Activated CD4-positive, alpha-beta T cell treated with anti-CD3 and anti-CD28 coated beads, Interleukin-2, amount 50 U/mL, for 16 hours (primary cell): Measurements from ENCODE around the gene ZFX.
A peak's percentile ranks its signal among the peaks of the same experiment; 100 is the strongest.
"Not testable (repeated sequence)": the region's sequence is repeated elsewhere in the genome, so short reads cannot be mapped to it uniquely, and the experiment has no call there.

ENCODE experiments used
- DNase-seq: peaks from one replicate; pipeline ENCODE4 v3.0.0-alpha.2; 2020

Gene ZFX

DNA sequence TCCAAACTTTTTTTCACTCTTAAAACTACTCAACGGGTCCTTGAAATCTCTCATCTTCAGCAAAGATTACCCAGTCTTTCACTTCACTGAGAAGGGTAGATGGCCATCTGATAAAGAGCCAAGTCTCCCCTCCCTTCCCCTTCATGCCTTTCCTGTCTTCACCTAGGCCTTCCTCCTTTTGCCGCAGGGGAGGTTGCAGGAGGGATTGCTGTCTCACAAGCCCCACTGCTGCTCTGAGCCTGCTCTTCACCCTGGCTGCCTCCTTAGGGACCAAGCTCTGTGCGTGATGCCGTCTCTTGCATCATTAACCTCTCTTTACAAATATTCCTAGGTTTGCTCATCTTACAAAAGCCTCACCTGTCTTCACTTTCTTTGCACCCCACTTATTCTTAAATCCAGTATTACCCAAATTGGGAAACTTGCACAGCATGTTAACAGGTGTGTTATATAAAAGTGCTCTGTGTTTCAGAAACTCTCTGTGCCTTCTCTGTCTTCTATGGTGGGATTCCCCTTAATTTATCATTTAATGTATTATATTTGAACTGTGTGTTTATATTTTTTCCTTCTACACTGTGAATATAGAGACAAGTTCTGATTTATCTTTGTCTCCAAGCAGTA is 3.8 kb downstream of the ZFX start:
- no peak for DNase-seq

DNA sequence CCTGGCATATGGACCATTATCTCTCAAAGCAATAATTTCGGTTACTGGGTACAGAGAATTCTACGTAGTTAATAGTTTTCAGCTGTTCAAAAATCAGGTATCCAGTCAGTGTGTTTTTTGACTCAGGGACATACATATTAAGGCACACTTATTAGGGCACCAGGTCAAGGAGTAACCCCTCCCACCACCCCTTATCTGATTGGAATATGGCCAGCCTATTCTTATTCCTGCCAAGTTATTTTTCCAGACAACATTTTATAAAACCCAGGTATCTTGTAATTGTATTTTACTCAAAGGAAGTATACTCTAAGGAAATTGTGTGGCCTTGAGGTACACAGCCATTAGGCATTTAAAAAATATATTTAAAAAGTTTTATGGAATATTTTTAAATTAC is 4.3 kb downstream of the ZFX start:
- DNase-seq, result no peak

DNA sequence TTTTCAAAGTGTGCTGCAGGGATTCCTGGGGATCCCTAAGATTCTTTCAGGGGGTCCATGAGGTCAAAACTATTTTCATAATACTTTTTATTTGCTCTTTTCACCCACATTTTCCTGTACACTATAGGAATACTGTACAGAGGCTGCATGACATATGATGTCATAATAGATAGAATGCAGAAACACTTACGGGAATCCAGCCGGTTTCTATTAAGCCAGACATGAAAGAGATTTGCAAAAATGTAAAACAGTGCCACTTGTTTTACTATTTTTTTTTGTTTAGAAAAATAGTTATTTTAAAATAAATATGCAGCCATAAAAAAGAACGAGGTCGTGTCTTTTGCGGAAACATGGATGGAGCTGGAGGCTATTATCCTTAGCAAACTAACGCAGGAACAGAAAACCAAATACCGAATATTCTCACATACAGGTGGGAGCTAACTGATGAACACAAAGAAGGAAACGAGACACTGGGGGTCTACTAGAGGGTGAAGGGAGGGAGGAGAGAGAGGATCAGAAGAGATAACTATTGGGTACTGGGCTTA is 5.0 kb downstream of the ZFX start:
- DNase-seq, result no peak

DNA sequence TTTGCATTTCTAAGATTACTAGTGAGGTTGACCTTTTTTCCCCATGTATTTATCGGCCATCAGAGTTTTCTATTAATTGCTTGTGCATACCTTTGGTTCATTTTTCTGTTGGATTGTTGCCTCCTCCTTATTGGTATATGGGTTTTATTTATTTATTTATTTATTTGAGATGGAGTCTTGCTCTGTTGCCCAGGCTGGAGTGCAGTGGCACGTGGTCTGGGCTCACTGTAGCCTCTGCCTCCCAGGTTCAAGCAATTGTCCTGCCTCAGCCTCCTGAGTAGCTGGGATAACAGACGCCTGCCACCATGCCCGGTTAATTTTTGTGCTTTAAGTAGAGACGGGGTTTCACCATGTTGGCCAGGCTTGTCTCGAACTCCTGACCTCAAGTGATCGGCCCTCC is 6.2 kb downstream of the ZFX start:
- DNase-seq, result not testable (repeated sequence)

DNA sequence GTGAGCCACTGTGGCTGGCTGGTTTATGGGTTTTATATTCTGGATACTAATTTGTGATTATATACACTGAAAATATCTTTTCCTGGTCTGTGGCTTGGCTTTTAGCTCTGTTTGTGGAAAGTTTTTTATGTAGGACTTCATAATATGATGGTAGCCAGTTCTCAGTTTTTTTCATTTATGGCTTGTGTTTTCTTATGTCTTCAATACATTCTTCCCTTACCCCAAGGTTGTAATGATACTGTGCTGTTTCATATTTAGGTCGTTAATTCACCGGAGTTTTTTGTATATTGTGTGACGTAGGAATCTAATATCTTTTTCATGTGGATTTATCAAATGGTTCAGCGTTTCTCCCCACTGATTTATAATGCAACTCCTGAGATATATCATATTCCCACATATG is 6.6 kb downstream of the ZFX start:
- no peak for DNase-seq

DNA sequence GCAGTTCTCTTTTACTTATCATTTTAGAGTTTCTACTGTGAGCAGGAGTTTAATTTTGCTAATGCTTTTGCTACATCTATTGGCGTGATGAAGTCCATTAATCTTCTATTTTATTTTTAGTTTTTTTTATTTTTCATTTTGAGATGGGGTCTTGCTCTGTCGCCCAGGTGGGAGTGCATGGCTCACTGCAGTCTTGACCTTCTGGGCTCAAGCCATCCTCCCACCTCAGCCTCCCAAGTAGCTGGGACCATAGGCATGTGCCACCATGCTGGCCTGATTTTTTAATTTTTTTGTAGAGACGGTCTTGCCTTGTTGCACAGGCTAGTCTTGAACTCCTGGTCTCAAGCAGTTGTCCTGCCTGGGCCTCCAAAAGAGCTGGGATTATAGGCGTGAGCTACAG is 9.4 kb downstream of the ZFX start:
- DNase-seq, result no peak

DNA sequence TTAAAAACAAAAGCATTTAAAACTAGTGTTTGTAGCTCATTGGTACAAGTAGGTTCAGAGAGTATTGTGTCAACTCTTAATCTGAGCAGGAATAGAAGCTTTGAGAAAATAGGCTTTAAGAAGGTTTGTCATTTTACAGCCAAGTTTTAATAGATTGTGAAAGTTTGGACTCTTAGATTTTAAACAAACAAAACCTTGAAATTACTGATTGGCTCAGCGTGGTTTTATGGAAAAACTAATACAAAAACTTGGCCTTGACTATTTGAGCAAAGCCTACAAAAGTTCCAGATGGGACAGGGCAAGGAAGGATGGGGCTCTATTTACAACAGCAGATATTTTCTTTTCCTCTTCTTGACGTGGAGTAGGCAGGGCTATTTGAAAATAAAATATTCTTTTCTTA is 16.5 kb downstream of the ZFX start:
- DNase-seq, result no peak

DNA sequence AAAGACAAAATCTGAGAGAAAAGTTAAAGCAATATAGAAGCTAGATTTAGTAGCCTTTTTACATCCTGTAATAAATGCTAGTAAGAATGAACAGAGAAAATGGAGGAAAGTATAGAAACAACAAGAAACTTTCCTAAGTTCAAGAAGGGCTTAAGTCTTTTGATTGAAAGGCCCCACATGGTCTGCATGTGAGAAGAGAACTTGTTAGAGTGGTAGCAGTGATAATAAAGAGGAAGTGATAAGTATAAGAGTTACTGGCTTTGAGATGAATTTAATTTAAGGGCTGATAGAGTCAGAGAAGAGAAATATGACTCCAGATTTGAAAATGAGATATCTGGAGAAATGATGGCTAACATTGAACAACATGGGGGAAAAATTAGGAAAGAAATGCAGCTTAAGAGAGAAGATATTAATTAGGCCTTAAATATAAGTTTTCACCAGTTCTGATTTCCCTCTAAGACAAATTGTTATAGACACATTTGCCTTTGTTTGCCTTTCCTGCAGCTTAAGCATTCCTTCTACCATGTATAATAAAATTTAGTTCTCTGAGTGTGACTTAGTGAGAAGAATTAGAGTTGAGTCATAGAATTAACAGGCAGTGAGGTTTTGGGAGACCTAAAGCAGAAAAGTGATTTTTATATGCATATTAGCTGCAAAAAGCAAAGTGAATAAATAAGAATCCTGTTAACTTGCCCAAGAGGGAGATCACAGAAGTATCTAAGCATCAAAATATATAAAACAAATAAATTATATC is 18.4 kb downstream of the ZFX start:
- no peak for DNase-seq

DNA sequence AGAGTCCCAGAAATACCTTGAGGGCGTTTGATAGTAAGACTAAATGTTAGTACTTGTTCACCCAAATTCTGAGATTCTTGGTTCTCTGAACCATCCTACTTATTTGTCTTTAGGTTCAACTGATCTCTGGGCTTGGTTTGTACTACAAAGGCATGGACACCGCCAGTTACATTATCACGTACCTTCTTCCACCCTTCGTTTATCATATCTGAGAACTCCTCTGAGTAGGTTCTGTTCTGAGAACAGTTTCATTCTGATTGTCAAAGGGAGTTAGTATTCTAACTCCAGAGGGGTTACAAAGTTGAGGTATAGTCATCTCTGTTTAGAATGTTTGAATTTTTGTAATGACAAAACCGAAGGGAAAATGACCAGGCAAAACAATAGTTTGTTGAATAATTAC is 19.3 kb downstream of the ZFX start:
- DNase-seq, result peak; percentile 86

DNA sequence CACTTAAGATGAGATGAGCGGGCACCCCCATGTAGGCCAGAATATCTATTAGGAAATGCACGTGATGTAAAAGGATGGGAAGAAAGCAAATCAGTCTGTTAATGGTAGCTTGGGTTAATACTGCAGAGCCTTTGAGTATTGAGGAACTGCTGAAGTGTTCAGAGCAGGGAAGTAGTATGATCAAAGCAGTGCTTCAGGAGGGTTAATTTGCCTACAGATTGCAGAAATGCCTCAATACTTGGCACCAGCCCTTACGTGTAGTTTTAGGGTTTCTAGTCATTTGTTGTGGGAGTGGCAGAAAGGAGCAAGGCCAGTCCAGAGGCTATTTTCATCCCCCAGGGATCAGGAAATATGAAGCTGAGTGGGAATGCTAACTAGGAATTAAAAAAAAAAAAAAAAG is 19.7 kb downstream of the ZFX start:
- DNase-seq, result no peak

DNA sequence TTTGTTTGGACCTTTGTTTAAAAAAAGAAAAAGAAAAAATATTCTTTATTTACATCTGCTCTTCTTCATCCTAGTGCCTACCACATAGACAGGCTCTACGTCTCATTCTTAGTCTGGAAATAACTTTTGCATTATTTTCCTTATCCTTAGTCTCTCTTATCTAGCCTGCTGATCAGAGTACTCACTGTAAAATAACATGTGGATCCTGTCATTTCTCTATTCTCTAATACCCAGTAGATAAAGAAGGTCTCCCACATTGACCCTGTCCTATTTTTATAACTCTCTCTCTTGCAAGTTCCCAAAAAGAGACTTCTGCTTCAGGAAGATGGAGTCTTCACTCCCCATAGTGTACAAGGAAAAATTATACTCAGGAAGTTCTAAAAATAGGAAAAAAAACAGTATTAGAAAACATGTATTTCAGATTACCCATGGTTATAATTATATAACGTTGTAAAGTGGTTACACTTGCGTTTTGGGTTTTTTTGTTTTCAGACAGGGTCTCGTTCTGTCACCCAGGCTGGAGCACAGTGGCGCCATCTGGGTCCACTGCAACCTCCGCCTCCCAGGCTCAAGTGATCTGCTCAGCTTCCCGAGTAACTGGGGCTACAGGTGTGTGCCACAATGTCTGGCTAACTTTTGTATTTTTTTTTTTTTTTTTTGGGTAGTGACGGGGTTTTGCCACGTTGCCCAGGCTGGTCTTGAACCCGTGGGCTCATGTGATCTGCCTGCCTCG is 23.8 kb downstream of the ZFX start:
- no peak for DNase-seq

DNA sequence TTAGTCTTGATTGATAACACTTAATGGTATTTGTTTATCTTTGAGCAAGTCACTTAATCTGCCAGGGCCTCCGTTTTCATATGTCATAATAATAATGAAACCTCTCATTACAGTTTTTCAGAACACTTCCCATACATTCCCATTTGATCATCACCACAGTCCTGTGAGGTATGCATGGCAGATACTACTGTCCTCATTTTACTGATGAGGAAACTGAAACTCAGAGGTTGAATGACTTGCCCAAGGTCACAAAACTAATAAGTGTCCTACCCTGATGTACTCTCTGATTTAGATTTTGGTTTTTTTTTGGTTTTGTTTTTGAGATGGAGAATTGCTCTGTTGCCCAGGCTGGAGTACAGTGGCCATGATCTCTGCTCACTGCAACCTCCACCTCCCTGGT is 25.7 kb downstream of the ZFX start:
- DNase-seq, result peak; percentile 45

DNA sequence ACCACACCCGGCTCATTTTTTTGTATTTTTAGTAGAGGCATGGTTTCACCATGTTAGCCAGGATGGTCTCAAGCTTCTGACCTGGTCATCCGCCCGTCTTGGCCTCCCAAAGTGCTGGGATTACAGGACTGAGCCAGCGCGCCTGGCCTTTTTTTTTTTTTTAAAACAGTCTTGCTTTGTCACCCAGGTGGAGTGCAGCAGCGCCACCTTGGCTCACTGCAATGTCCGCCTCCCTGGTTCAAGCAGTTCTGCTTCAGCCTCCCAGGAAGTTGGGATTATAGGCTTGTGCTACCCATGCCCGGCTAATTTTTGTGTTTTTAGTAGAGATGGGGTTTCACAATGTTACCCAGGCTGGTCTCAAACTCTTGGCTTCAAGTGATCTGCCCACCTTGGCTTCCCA is 28.9 kb downstream of the ZFX start:
- DNase-seq, result no peak

DNA sequence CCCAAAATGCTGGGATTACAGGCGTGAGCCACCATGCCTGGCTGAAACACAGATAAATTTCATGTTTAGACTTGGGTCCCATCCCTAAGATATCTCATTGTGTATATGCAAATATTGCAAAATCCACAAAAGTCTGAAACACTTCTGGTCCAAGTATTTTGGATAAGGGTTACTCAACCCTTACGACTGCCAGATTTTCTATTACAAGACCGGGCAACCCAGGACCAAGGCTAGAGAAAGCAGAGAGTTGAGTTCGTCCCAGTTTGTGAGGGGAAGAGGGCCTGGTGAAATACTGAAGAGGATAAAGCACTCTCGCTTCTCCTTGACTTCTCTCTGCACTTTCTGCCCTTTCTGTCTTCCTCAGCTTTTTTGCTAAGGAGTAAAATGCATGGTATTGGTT is 34.5 kb downstream of the ZFX start:
- no peak for DNase-seq

DNA sequence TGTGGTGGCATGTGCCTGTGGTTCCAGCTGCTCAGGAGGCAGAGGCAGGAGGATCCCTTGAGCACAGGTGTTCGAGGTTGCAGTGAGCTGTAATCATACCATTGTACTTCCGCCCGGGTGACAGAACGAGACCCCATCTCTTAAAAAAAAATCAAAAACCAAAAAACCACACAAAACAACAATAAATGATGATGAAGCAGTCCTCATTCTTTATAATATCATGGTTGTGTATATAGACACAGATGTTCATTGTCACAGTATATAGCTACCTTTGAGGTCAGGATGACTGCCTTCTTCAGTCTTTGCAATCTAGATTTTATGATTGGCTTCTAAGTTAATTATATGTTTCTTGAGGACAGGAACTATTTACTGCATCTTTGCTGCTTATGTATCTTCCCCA is 37.0 kb downstream of the ZFX start:
- no peak for DNase-seq

DNA sequence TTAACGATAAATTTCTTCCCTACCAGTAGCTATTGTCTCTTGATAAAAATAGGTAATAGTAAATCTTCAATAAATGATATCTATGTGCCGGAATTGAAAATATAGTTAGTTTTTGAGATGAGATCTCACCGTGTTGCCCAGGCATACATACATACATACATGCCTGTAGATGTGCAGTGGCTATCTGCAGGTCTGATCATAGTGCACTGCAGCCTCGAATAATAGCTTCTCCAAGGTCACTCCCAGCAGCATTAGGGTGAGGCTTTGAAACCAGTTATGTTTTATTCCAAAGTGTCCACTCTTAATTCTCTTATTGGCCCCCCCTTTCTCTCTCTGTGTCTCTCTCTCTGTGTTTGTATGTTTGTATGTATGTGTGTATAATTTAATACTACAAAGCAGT is 37.5 kb downstream of the ZFX start:
- DNase-seq, result no peak

DNA sequence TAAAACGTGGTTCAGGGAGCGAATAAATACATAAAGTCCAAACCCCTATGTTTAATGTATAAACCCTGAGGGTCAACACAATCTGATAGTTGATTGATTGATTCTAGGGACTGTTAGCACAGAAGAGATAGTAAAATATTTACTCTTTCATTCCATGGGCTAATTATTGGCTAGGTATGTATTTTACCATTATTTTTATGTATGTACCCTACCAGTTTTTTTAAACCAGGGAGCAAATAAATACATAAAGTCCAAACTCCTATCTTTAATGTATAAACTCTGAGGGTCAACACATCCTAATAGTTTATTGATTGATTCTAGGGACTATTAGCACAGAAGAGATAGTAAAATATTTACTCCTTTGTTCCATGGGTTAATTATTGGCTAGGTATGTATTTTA is 40.0 kb downstream of the ZFX start:
- DNase-seq, result no peak

DNA sequence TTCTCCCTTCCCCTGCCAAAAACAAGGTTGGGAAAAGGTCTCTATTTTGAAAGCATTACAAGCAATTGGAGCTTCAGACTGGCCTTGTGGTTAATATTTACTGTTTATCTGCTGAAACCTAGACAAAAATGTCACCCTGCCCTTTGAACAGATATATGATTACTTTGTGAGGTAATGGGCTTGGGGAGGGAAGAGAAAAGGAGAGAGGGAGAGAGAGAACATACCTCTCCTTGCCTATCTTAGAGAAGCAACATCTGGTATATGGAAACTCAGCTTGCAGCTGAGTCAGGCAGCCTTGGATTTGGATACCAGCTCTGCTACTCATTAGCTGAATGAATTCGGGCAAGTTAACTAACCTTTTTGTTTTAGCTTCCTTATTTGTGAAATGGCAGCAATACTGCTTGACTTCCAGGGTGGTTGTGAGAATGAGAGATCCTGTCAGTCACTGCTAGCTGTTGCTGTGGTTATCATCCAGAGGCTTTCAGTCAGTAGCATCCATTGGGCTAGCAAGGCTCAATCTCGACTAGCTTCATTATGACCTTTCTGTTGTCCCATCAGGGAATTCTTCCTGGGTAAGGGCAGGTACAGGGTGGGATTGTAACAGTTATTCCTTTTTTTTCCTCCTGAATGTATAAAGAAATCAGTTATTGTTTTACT is 41.1 kb downstream of the ZFX start:
- DNase-seq, result no peak

DNA sequence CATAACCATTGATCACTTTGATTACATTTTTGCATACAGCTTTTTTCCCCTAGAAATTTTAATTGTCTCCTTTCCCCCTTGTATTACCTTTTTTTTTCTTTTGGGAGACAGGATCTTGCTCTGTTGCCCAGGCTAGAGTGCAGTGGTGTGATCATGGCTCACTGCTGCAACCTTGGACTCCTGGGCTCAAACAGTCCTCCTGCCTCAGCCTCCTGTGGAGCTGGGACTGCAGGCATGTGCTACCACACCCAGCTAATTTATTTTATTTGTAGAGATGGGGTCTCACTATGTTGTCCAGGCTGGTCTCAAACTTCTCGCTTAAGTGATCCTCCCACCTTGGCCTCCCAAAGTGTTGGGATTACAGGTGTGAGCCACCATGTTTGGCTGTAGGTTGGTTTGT is 47.0 kb downstream of the ZFX start:
- DNase-seq, result no peak

DNA sequence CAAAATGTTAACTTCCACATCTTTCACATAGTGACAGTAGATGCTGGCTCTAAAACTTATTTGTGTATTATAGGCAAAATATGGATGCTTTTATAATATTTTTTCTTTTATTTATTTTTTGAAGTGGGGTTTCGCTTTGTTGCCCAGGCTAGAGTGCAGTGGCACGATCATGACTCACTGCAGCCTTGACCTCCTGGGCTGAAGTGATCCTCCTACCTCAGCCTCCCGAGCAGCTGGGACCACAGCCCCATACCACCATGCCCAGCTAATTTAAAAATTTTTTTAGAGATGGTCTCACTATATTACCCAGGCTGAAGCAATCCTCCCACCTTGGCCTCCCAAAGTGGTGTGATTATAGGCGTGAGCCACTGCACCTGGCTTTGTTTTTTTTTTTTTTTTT is 48.6 kb downstream of the ZFX start:
- DNase-seq, result no peak

DNA sequence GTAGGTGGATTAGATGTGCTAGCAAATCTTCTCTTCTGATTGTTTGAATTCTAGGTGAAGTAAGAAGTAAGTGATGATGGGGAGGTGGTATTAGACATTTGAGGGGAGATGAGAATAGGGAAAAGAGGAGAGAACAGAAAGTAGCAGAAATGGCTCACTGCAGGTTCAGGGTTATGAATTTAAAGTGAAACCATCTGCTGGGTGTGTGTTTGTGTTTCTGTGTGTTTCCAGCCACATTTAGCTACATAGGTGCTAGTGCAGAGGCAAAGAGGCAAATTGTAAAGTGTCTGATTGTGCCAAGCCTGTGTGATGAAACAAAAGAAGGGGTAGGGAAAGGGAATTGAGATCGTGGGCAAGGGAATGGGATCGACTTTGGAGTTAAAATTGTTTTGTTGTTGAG is 50.6 kb downstream of the ZFX start:
- DNase-seq, result no peak

DNA sequence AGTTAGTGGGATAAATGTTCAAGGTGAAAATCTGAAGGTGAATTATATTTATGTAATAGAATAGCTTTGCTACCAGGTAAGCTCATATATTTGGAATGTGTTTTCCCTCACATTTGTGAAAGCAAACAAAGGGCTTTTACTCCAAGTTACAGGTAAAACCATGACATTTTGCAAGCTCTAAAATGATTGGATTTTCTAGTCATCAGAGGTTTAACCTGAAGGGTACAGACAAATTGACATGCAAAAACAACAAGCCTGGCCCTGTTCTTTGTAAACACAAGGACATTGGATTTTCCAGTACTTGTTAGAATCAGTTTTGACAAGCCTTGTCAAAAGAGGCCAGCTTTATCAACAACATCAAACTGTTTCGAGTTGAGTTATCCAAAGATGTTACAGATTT is 51.7 kb downstream of the ZFX start:
- no peak for DNase-seq

DNA sequence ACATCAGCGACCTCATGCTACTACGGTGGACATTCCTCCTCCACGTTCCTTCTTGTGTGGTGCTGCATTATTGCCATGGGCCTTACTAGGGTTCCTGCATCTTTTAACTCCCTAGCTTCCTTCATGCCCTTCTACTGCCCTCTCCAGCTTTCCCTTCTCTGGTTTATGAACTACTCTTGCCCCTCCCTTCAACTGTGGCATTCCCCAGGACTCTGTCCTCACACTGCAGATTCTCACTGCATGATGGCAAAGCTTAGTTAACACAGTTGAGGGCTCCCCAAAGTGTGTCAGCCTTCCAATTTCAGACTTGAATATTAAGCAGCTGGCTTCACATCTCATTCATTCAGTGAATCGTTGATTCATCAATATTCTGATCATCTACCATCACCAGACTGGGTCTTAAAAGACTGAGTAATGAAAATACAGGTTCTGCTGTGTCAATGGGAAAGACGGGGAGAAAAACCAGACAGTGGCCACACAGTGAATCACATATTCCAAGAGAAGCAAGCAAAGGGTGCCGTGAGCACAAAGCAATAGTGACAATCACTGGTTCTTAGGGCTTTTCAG is 53.0 kb downstream of the ZFX start:
- DNase-seq, result peak; percentile 9
